ENCODE measurements around the gene SERTAD2. TPM values are rescaled to one million over a fixed set of nuclear protein-coding genes. Genes with fewer than 3 reads are reported as not detected.

Gene SERTAD2
- total and polyA plus RNA-seq, 7 donors: 3.3 to 13.2 (median 10.3) TPM

- peaks cover 0 to 8% of the 10 kb centered on the region in 2 donors for H3K36me3 ChIP-seq (ENCODE audit: insufficient read depth in 1 of 2, low read depth in 1 of 2)
- intact Hi-C loops (cut with DNase I): no loop called here
- 75 to 83% (median 78%) methylated on average over 10 of the region's 10 CpGs for WGBS, 3 donors
- no peaks in the 10 kb centered on the region for H3K9me3 ChIP-seq
- H3K27ac ChIP-seq: no peak overlapping the region
- DNase-seq (no peak), ATAC-seq (no peak)
- TF ChIP-seq CTCF (IDR thresholded peaks at IDR 0.05): no peak
- no peak overlapping the region for H3K4me3 ChIP-seq
- H3K27me3 ChIP-seq (ENCODE audit: insufficient read depth in 3 of 3, low read length in 2 of 3): no peaks in the 10 kb centered on the region
- H3K4me1 ChIP-seq: peaks cover 16% of the 10 kb centered on the region
Measured at GRCh38 chr2:64626146-64626809, 27.4 kb downstream of the SERTAD2 start.

- ATAC-seq: no peak
- 93 to 100% (median 95%) methylated on average over 7 of the region's 7 CpGs for WGBS, 3 donors
- H3K36me3 ChIP-seq (ENCODE audit: insufficient read depth in 1 of 2, low read depth in 1 of 2): peaks cover 0 to under 1% of the 10 kb centered on the region in 2 donors
- intact Hi-C loops (cut with DNase I): no loop called here
- no peak for TF ChIP-seq CTCF (IDR thresholded peaks at IDR 0.05)
- H3K27me3 ChIP-seq (ENCODE audit: insufficient read depth in 3 of 3, low read length in 2 of 3): no peaks in the 10 kb centered on the region
- no peak overlapping the region for H3K4me3 ChIP-seq
- DNase-seq: no peak
- H3K27ac ChIP-seq: no peak overlapping the region
- H3K9me3 ChIP-seq: no peaks in the 10 kb centered on the region
- peaks cover 16% of the 10 kb centered on the region for H3K4me1 ChIP-seq
Measured at GRCh38 chr2:64625299-64626145, 28.2 kb downstream of the SERTAD2 start.

- intact Hi-C loops (cut with DNase I): no loop called here
- no peaks in the 10 kb centered on the region for H3K36me3 ChIP-seq (ENCODE audit: insufficient read depth in 1 of 2, low read depth in 1 of 2)
- DNase-seq: no peak
- peaks cover 16% of the 10 kb centered on the region for H3K4me1 ChIP-seq
- WGBS, 3 donors: 88 to 98% (median 88%) methylated on average over 6 of the region's 6 CpGs
- no peak overlapping the region for H3K27ac ChIP-seq
- no peak for TF ChIP-seq CTCF (IDR thresholded peaks at IDR 0.05)
- H3K9me3 ChIP-seq: no peaks in the 10 kb centered on the region
- ATAC-seq: no peak
- no peak overlapping the region for H3K4me3 ChIP-seq
- H3K27me3 ChIP-seq (ENCODE audit: insufficient read depth in 3 of 3, low read length in 2 of 3): no peaks in the 10 kb centered on the region
Measured at GRCh38 chr2:64624862-64625261, 28.9 kb downstream of the SERTAD2 start.

- no peak for TF ChIP-seq CTCF (IDR thresholded peaks at IDR 0.05)
- no peaks in the 10 kb centered on the region for H3K9me3 ChIP-seq
- intact Hi-C loops (cut with DNase I): no loop called here
- ATAC-seq (no peak), DNase-seq (no peak)
- H3K36me3 ChIP-seq (ENCODE audit: insufficient read depth in 1 of 2, low read depth in 1 of 2): no peaks in the 10 kb centered on the region
- H3K27me3 ChIP-seq (ENCODE audit: insufficient read depth in 3 of 3, low read length in 2 of 3): no peaks in the 10 kb centered on the region
- H3K27ac ChIP-seq: no peak overlapping the region
- WGBS, 3 donors: 91 to 95% (median 93%) methylated on average over 6 of the region's 6 CpGs
- no peak overlapping the region for H3K4me3 ChIP-seq
- peaks cover 12% of the 10 kb centered on the region for H3K4me1 ChIP-seq
Measured at GRCh38 chr2:64624108-64624610, 29.6 kb downstream of the SERTAD2 start.
